HEK293T (cell line): ENCODE results near the gene ATPAF2.

ENCODE experiments used
- FOXA1 ChIP-seq: fragments of 450-650 bp; IDR thresholded peaks from 2 replicates; pipeline ENCODE4 v1.6.1; 2016; ENCODE audit warnings: mild to moderate bottlenecking
- FOXM1 ChIP-seq: fragments of 450-650 bp; IDR thresholded peaks from 2 replicates; pipeline ENCODE4 v1.6.1; 2017; ENCODE audit warnings: mild to moderate bottlenecking, borderline replicate concordance
- HDGF ChIP-seq: fragments of 450-650 bp; IDR thresholded peaks from 2 replicates; pipeline ENCODE4 v1.6.1; 2017; ENCODE audit warnings: antibody characterized with exemption, borderline replicate concordance
- LEF1 ChIP-seq: fragments of 450-650 bp; IDR thresholded peaks from 2 replicates; pipeline ENCODE4 v1.6.1; 2017; ENCODE audit warnings: mild to moderate bottlenecking, borderline replicate concordance
- NFRKB ChIP-seq: fragments of 450-650 bp; IDR thresholded peaks from 2 replicates; pipeline ENCODE4 v1.6.1; 2016; ENCODE audit warnings: mild to moderate bottlenecking, moderate library complexity
- SP1 ChIP-seq: fragments of 450-650 bp; IDR thresholded peaks from 2 replicates; pipeline ENCODE4 v1.6.1; 2017
- TARDBP ChIP-seq: fragments of 450-650 bp; IDR thresholded peaks from 2 replicates; pipeline ENCODE4 v1.6.1; 2016

DNA sequence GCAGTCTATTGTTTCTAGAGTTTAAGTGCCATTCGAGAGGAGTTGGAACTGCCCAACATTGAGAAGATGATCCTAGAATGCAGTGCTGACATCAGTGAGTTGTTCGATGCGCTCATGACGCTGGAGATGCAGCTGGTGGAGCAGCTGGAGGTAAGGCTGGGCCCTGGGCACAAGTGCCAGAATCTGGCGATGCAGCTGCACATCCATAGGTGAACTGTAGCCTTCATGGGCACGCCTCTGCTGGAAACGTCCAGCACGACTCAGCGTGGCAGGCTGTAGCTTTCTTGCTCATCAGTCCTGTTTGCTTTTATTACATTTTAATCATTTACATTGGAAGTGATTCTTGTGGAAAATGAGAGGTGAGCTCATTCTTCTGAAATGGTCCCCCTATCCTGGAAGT lies 34.6 kb downstream of the ATPAF2 start:
- TF ChIP-seq FOXA1 = no peak
- no peak for TF ChIP-seq HDGF
- no peak for TF ChIP-seq SP1
- no peak for TF ChIP-seq TARDBP
- no peak for TF ChIP-seq NFRKB
- no peak for TF ChIP-seq FOXM1
- TF ChIP-seq LEF1 = no peak
